Loucy (cell line): ENCODE results near the gene LTB4R.

Experiments
- H2AFZ ChIP-seq: fragments of 200-600 bp; sonication (generic); 2 replicates; pipeline ENCODE4 v1.6.0; 2016; ENCODE audit warnings: antibody characterized with exemption, mild to moderate bottlenecking, low read length, moderate library complexity
- H3F3A ChIP-seq: fragments of 200-600 bp; 2 replicates; pipeline ENCODE4 v1.6.0; 2016; ENCODE audit warnings: antibody characterized with exemption, low read depth, mild to moderate bottlenecking
- H3K27me3 ChIP-seq: fragments of 200-600 bp; sonication (generic); 2 replicates; pipeline ENCODE4 v1.6.1; 2014; ENCODE audit warnings: low read length, mild to moderate bottlenecking; ENCODE audit not compliant: insufficient read depth, poor library complexity, severe bottlenecking
- H3K36me3 ChIP-seq: fragments of 200-600 bp; sonication (generic); 2 replicates; pipeline ENCODE4 v1.6.1; 2016; ENCODE audit warnings: low read length; ENCODE audit not compliant: insufficient read depth
- H3K4me1 ChIP-seq: fragments of 200-600 bp; sonication (generic); 2 replicates; pipeline ENCODE4 v1.5.1; 2014; ENCODE audit warnings: low read length, mild to moderate bottlenecking; ENCODE audit not compliant: insufficient read depth, poor library complexity, severe bottlenecking
- H3K4me2 ChIP-seq: fragments of 200-600 bp; sonication (generic); 2 replicates; pipeline ENCODE4 v1.6.0; 2014; ENCODE audit warnings: antibody characterized with exemption, low read length, low read depth, mild to moderate bottlenecking; ENCODE audit not compliant: poor library complexity, severe bottlenecking
- H3K4me3 ChIP-seq: fragments of 200-600 bp; sonication (generic); 2 replicates; pipeline ENCODE4 v1.5.1; 2014; ENCODE audit warnings: low read length, mild to moderate bottlenecking, mixed read lengths; ENCODE audit not compliant: poor library complexity, severe bottlenecking
- H3K79me2 ChIP-seq: fragments of 200-600 bp; sonication (generic); 2 replicates; pipeline ENCODE4 v1.6.1; 2014; ENCODE audit warnings: low read length; ENCODE audit not compliant: insufficient read depth
- H3K9ac ChIP-seq: fragments of 200-600 bp; sonication (generic); 2 replicates; pipeline ENCODE4 v1.6.0; 2014; ENCODE audit warnings: mild to moderate bottlenecking, low read depth, low read length, moderate library complexity; ENCODE audit not compliant: poor library complexity, severe bottlenecking
- H3K9me2 ChIP-seq: fragments of 200-600 bp; sonication (generic); replicated peaks from 2 replicates; pipeline ENCODE4 v1.6.1; 2016; ENCODE audit warnings: low read depth, low read length, mixed read lengths
- H3K9me3 ChIP-seq: fragments of 200-600 bp; sonication (generic); 2 replicates; pipeline ENCODE4 v1.6.1; 2014; ENCODE audit warnings: mild to moderate bottlenecking, antibody characterized with exemption, low read length, low read depth; ENCODE audit not compliant: insufficient read depth
- H4K20me1 ChIP-seq: fragments of 200-600 bp; sonication (generic); 2 replicates; pipeline ENCODE4 v1.6.0; 2014; ENCODE audit warnings: antibody characterized with exemption, low read length, mild to moderate bottlenecking; ENCODE audit not compliant: insufficient read depth, poor library complexity, severe bottlenecking
- CTCF ChIP-seq: fragments of 200-600 bp; sonication (generic); conservative IDR thresholded peaks from 2 replicates; pipeline ENCODE4 v1.5.1; 2014; ENCODE audit warnings: mild to moderate bottlenecking, antibody characterized with exemption, low read length
- EZH2phosphoT487 ChIP-seq: fragments of 200-600 bp; IDR thresholded peaks from 2 replicates; pipeline ENCODE4 v1.6.1; 2018; ENCODE audit warnings: antibody characterized with exemption, mild to moderate bottlenecking, moderate library complexity, borderline replicate concordance

Gene LTB4R

DNA sequence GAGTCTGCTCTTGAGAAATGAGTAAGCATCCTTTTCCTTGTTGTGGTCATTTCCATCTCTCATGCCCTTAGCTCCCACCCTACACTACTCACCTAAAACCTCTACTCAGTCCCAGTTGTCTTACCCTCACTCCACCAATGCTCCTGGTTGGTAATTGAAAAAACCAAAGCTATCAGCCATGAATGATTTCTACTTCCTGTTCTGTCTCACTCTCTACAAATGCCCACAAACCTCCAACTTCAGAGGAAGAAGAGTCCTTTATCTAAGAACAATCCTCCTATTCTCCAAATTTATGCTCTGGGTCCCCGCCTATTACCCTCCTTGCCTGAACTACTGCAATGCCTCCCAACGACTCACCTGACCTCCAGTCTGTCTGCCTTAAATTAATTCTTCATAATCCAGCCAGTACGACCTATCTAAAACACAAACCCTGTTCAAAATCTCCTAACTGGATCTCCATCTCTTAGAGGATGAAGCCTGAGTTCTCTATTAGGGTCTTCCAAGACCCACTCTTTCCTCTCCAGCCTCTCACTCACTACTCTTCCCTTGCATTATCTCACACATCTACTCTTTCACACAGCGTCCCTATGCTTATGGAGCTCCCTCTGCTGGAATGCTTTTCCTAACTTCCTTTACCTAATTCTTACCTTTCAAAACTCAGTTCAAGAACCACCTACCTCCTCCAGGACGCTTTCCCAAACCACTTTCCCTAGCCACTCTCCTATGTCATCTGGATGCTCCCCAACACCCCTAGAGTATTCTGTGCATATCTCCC is 13.9 kb upstream of the LTB4R start:
- H3K9me3 ChIP-seq = no peaks in the 10 kb centered on the region
- H3F3A ChIP-seq = no peaks in the 10 kb centered on the region
- no peaks in the 10 kb centered on the region for H3K9me2 ChIP-seq
- H3K4me1 ChIP-seq = peaks cover 41% of the 10 kb centered on the region
- TF ChIP-seq CTCF (peak; percentile 44), EZH2phosphoT487 (no peak)
- peaks cover 7% of the 10 kb centered on the region; the same call in 1 of the 2 replicates for H3K36me3 ChIP-seq
- peaks cover 24% of the 10 kb centered on the region for H3K79me2 ChIP-seq
- H2AFZ ChIP-seq = no peak overlapping the region
- no peaks in the 10 kb centered on the region for H3K27me3 ChIP-seq
- H3K4me2 ChIP-seq = peak overlapping the region; percentile 44
- peak overlapping the region; percentile 21 for H3K9ac ChIP-seq
- peaks cover 10% of the 10 kb centered on the region for H4K20me1 ChIP-seq
- no peak overlapping the region for H3K4me3 ChIP-seq

GRCh38 chr14:24298892-24299254 is 12.4 kb upstream of the LTB4R start:
- H3K79me2 ChIP-seq = peaks cover 24% of the 10 kb centered on the region
- no peaks in the 10 kb centered on the region for H3K9me3 ChIP-seq
- TF ChIP-seq CTCF (no peak), EZH2phosphoT487 (no peak)
- peaks cover 19% of the 10 kb centered on the region; the same call in 1 of the 2 replicates for H3K36me3 ChIP-seq
- peak overlapping the region; percentile 99 for H3K4me3 ChIP-seq
- peak overlapping the region; percentile 97; the same call in 1 of the 2 replicates for H2AFZ ChIP-seq
- peaks cover 41% of the 10 kb centered on the region for H3K4me1 ChIP-seq
- H4K20me1 ChIP-seq = peaks cover 10% of the 10 kb centered on the region
- H3K9ac ChIP-seq = peak overlapping the region; percentile 92
- H3K9me2 ChIP-seq = no peaks in the 10 kb centered on the region
- no peaks in the 10 kb centered on the region for H3K27me3 ChIP-seq
- H3K4me2 ChIP-seq = peak overlapping the region; percentile 99
- no peaks in the 10 kb centered on the region for H3F3A ChIP-seq

- Histone ChIP-seq H3K36me3 (peaks cover 26% of the 10 kb centered on the region; the same call in 1 of the 2 replicates), H3K4me2 (peak within 1 kb of the TSS; percentile 99), H3K9me2 (no peaks in the 10 kb centered on the region), H3K9ac (peak within 1 kb of the TSS; percentile 92), H3F3A (no peaks in the 10 kb centered on the region), H2AFZ (peak within 1 kb of the TSS; percentile 97), H3K4me1 (peaks cover 41% of the 10 kb centered on the region), H3K9me3 (no peaks in the 10 kb centered on the region), H3K27me3 (no peaks in the 10 kb centered on the region), H3K79me2 (peaks cover 24% of the 10 kb centered on the region), H3K4me3 (peak within 1 kb of the TSS; percentile 99), H4K20me1 (peaks cover 10% of the 10 kb centered on the region)
- TF ChIP-seq CTCF (no peak), EZH2phosphoT487 (no peak)
These were observed 11.8 kb upstream of the LTB4R start, which contains the start of the genes DHRS1 and NOP9 for GRCh38 chr14:24299255-24300191. DHRS1 (minus strand) TSS chr14:24299780; CDS start chr14:24299106, 674 bp downstream. NOP9 (plus strand) TSS chr14:24299850; CDS start chr14:24299955, 105 bp downstream.
